H9 (cell line): ENCODE data around the gene SRP72. TPM values are rescaled to one million over a fixed set of nuclear protein-coding genes. Genes with fewer than 3 reads are reported as not detected.

ENCODE experiments used
- DNase-seq: peaks from one replicate; pipeline ENCODE4 v3.0.0-alpha.2; 2017
- H2AFZ ChIP-seq: one replicate; pipeline ENCODE4 v1.6.1; 2013; ENCODE audit warnings: mild to moderate bottlenecking, low read length, control low read depth, moderate library complexity
- H2AK5ac ChIP-seq: 2 replicates; pipeline ENCODE4 v1.6.1; 2013; ENCODE audit warnings: low read length, control low read depth, mixed read lengths; ENCODE audit not compliant: insufficient read length
- H2BK120ac ChIP-seq: one replicate; pipeline ENCODE4 v1.6.1; 2013; ENCODE audit warnings: low read depth, mild to moderate bottlenecking, low read length, control low read depth, inconsistent platforms; ENCODE audit not compliant: poor library complexity, severe bottlenecking
- H2BK12ac ChIP-seq: 2 replicates; pipeline ENCODE4 v1.6.1; 2013; ENCODE audit warnings: low read length, control low read depth, mixed read lengths, low read depth; ENCODE audit not compliant: insufficient read length
- H2BK15ac ChIP-seq: 2 replicates; pipeline ENCODE4 v1.6.1; 2013; ENCODE audit warnings: low read depth, low read length, control low read depth
- H2BK20ac ChIP-seq: one replicate; pipeline ENCODE4 v1.6.1; 2013; ENCODE audit warnings: low read depth, mild to moderate bottlenecking, low read length, control low read depth, inconsistent platforms; ENCODE audit not compliant: poor library complexity, severe bottlenecking
- H2BK5ac ChIP-seq: 2 replicates; pipeline ENCODE4 v1.6.1; 2013; ENCODE audit warnings: low read length, control low read depth, mixed read lengths; ENCODE audit not compliant: insufficient read length
- H3K14ac ChIP-seq: 2 replicates; pipeline ENCODE4 v1.6.1; 2013; ENCODE audit warnings: low read length, control low read depth; ENCODE audit not compliant: insufficient read depth
- H3K18ac ChIP-seq: 2 replicates; pipeline ENCODE4 v1.6.1; 2013; ENCODE audit warnings: low read depth, mild to moderate bottlenecking, mixed read lengths, low read length, control low read depth; ENCODE audit not compliant: insufficient read length
- H3K23ac ChIP-seq: 2 replicates; pipeline ENCODE4 v1.6.1; 2013; ENCODE audit warnings: low read length, control low read depth, mixed read lengths, low read depth; ENCODE audit not compliant: insufficient read length
- H3K23me2 ChIP-seq: 2 replicates; pipeline ENCODE4 v1.6.1; 2013; ENCODE audit warnings: low read depth, mild to moderate bottlenecking, mixed read lengths, low read length, control low read depth; ENCODE audit not compliant: insufficient read length, poor library complexity, severe bottlenecking
- H3K27ac ChIP-seq: 2 replicates; pipeline ENCODE4 v1.5.1; 2013; ENCODE audit warnings: low read length, control low read depth, mixed read lengths, low read depth; ENCODE audit not compliant: insufficient read length
- H3K27me3 ChIP-seq: 2 replicates; pipeline ENCODE4 v1.6.1; 2013; ENCODE audit warnings: low read length, control low read depth, inconsistent platforms; ENCODE audit not compliant: insufficient read depth
- H3K4ac ChIP-seq: 2 replicates; pipeline ENCODE4 v1.6.1; 2013; ENCODE audit warnings: low read depth, mild to moderate bottlenecking, control low read depth, inconsistent platforms, low read length, moderate library complexity
- H3K4me1 ChIP-seq: 2 replicates; pipeline ENCODE4 v1.6.1; 2013; ENCODE audit warnings: low read length, control low read depth, inconsistent platforms; ENCODE audit not compliant: insufficient read depth
- H3K4me2 ChIP-seq: 2 replicates; pipeline ENCODE4 v1.6.1; 2013; ENCODE audit warnings: low read length, control low read depth, mixed read lengths; ENCODE audit not compliant: insufficient read length, insufficient read depth
- H3K56ac ChIP-seq: 2 replicates; pipeline ENCODE4 v1.6.1; 2013; ENCODE audit warnings: low read depth, mild to moderate bottlenecking, mixed read lengths, low read length, control low read depth; ENCODE audit not compliant: insufficient read length
- H3K79me1 ChIP-seq: 2 replicates; pipeline ENCODE4 v1.6.1; 2013; ENCODE audit warnings: low read depth, mild to moderate bottlenecking, moderate library complexity, low read length, control low read depth, inconsistent platforms; ENCODE audit not compliant: insufficient read depth, poor library complexity, severe bottlenecking
- H3K79me2 ChIP-seq: 2 replicates; pipeline ENCODE4 v1.6.1; 2013; ENCODE audit warnings: low read length, control low read depth, inconsistent platforms; ENCODE audit not compliant: insufficient read depth
- H3K9ac ChIP-seq: 2 replicates; pipeline ENCODE4 v1.6.1; 2013; ENCODE audit warnings: low read length, control low read depth, mixed read lengths; ENCODE audit not compliant: insufficient read length; ENCODE audit errors: extremely low read depth
- H3K9me3 ChIP-seq: one replicate; pipeline ENCODE4 v1.6.1; 2013; ENCODE audit warnings: low read depth, low read length, inconsistent platforms; ENCODE audit not compliant: control insufficient read depth
- H3T11ph ChIP-seq: one replicate; pipeline ENCODE4 v1.6.1; 2013; ENCODE audit warnings: mild to moderate bottlenecking, low read length, control low read depth, inconsistent platforms
- H4K20me1 ChIP-seq: one replicate; pipeline ENCODE4 v1.6.1; 2013; ENCODE audit not compliant: control insufficient read depth, insufficient read length, insufficient read depth
- H4K5ac ChIP-seq: 2 replicates; pipeline ENCODE4 v1.6.1; 2013; ENCODE audit warnings: low read depth, mild to moderate bottlenecking, mixed read lengths, low read length, control low read depth; ENCODE audit not compliant: insufficient read length
- H4K8ac ChIP-seq: replicated peaks from 2 replicates; pipeline ENCODE4 v1.6.1; 2013; ENCODE audit warnings: low read length, control low read depth, mixed read lengths, low read depth; ENCODE audit not compliant: insufficient read length
- H4K91ac ChIP-seq: 2 replicates; pipeline ENCODE4 v1.6.1; 2013; ENCODE audit warnings: low read depth, mild to moderate bottlenecking, moderate library complexity, mixed read lengths, low read length, control low read depth; ENCODE audit not compliant: insufficient read length
- H3K27ac Mint-ChIP-seq, 3 experiments: 2 replicates in 2 of 3; 3 replicates in 1 of 3; pipeline ENCODE4 v1.8.0; 2020 to 2021; ENCODE audit warnings: mixed read lengths in 3 of 3, mild to moderate bottlenecking in 1 of 3, moderate library complexity in 1 of 3
- H3K27me3 Mint-ChIP-seq: 2 replicates; pipeline ENCODE4 v1.8.0; 2021; ENCODE audit warnings: low read depth, mild to moderate bottlenecking, moderate library complexity, mixed read lengths
- H3K36me3 Mint-ChIP-seq, 3 experiments: 2 replicates in 2 of 3; 3 replicates in 1 of 3; pipeline ENCODE4 v1.8.0; 2020 to 2021; ENCODE audit warnings: low read depth in 3 of 3, mixed read lengths in 3 of 3; ENCODE audit not compliant: insufficient read depth in 1 of 3
- H3K4me1 Mint-ChIP-seq, 2 experiments: 2 replicates each; pipeline ENCODE4 v1.8.0; 2020; ENCODE audit warnings: mixed read lengths in 2 of 2
- H3K4me3 Mint-ChIP-seq, 2 experiments: 2 replicates in 1 of 2; 3 replicates in 1 of 2; pipeline ENCODE4 v1.8.0; 2020 to 2021; ENCODE audit warnings: mild to moderate bottlenecking in 2 of 2, mixed read lengths in 2 of 2, moderate library complexity in 1 of 2
- H3K9me3 Mint-ChIP-seq, 2 experiments: 2 replicates in 1 of 2; 3 replicates in 1 of 2; pipeline ENCODE4 v1.8.0; 2020; ENCODE audit warnings: mild to moderate bottlenecking in 2 of 2, mixed read lengths in 2 of 2, moderate library complexity in 1 of 2
- CTCF ChIP-seq: fragments of 200-600 bp; sonication (generic); conservative IDR thresholded peaks from 3 replicates; pipeline ENCODE4 v1.8.0; 2021; ENCODE audit warnings: antibody characterized with exemption, mild to moderate bottlenecking
- WGBS: extraction: QIAGEN DNeasy Blood & Tissue Kit; methylation state at CpG from one replicate; pipeline ENCODE4 v1.1.7; 2013; ENCODE audit warnings: missing lambda C conversion rate, low lambda C conversion rate, mixed read lengths; ENCODE audit not compliant: insufficient read length; ENCODE audit errors: extremely low coverage; 5-methylcytosine and 5-hydroxymethylcytosine counted together
- total RNA-seq: library from RNA; stranded (reverse); gene quantifications from 2 replicates; pipeline ENCODE4 v1.2.1, GENCODE V29; 2021

SRP72 gene
- total RNA-seq, 1 experiment from 2014 or later = 141 TPM

GRCh38 chr4:56532239-56532638 is 64.8 kb downstream of the SRP72 start:
- Histone ChIP-seq H2BK15ac (no peak overlapping the region), H3K14ac (no peak overlapping the region), H3K79me2 (no peaks in the 10 kb centered on the region), H2BK5ac (no peak overlapping the region), H3K79me1 (no peaks in the 10 kb centered on the region), H3K27me3 (peaks cover 24% of the 10 kb centered on the region; the same call in 1 of the 2 replicates), H3K18ac (no peak overlapping the region), H2BK20ac (no peak overlapping the region), H3K4ac (no peak overlapping the region), H3K4me2 (no peak overlapping the region), H3K27ac (no peak overlapping the region), H4K91ac (no peak overlapping the region), H3K9ac (no peak overlapping the region), H3T11ph (no peak overlapping the region), H3K23me2 (peaks cover 11% of the 10 kb centered on the region), H4K20me1 (no peaks in the 10 kb centered on the region), H3K4me1 (no peaks in the 10 kb centered on the region), H3K9me3 (no peaks in the 10 kb centered on the region), H2AFZ (no peak overlapping the region), H3K56ac (no peak overlapping the region), H2BK12ac (no peak overlapping the region), H2AK5ac (no peak overlapping the region), H4K5ac (no peak overlapping the region), H4K8ac (no peak overlapping the region), H3K23ac (no peak overlapping the region), H2BK120ac (no peak overlapping the region)
- no peak for DNase-seq
- Mint-ChIP-seq H3K4me3 (no peak overlapping the region), H3K36me3 (no peaks in the 10 kb centered on the region; a peak in 1 of 7 replicates), H3K27ac (no peak overlapping the region), H3K27me3 (peaks cover 32% of the 10 kb centered on the region), H3K4me1 (peaks cover 2 to 4% of the 10 kb centered on the region in 2 experiments; a peak in 2 of 4 replicates), H3K9me3 (no peaks in the 10 kb centered on the region)
- no CpG with 5 or more reads among the region's 2 CpGs for WGBS
- no peak for TF ChIP-seq CTCF
